ENCODE measurements around the gene GABBR2. TPM values are rescaled to one million over a fixed set of nuclear protein-coding genes. Genes with fewer than 3 reads are reported as not detected.
A peak's percentile ranks its signal among the peaks of the same experiment; 100 is the strongest.

Gene GABBR2
- total and polyA plus RNA-seq, 2 of the 8 experiments (the other 6 are each of a cell fraction or from before 2014, with no cell fraction given), result 0.50 to 1.2 TPM

DNA sequence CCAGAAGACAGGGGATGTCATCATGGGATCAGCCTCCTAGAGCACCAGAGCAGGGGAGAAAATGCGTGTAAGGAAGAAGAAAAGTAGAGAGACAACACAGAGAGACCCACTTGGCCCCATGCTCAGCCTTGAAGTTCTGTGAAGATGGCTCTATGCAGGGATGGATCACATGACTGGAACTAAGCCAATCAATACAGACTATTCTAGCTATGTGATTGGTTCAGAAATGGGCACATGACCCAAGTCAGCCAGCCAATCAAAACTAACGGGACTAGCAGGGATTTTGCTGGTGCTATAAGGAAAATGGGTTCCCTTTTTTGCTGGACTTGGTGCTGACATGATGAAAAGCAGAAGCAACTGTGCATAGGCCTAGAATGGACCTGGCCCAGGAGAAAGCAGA is 280.3 kb downstream of the GABBR2 start:
- Histone ChIP-seq H3K4me2 (ENCODE audit: insufficient read depth in 1 of 2, low read depth in 2 of 2, low read length in 2 of 2) (no peak overlapping the region), H3K9ac (replicated peaks in 1 of 4; ENCODE audit: extremely low read depth in 1 of 4, low read depth in 3 of 4, low read length in 3 of 4) (no peak overlapping the region), H2AFZ (ENCODE audit: low read length) (no peak overlapping the region), H3K79me2 (ENCODE audit: control insufficient read depth in 1 of 2, insufficient read depth in 2 of 2, low read length in 2 of 2) (no peaks in the 10 kb centered on the region), H2BK120ac (replicated peaks; ENCODE audit: low read depth, low read length) (no peak overlapping the region), H4K5ac (ENCODE audit: insufficient read length, low read depth, low read length) (no peak overlapping the region), H4K20me1 (replicated peaks in 1 of 2; ENCODE audit: control insufficient read depth in 1 of 2, insufficient read depth in 2 of 2, low read length in 2 of 2) (no peaks in the 10 kb centered on the region), H2BK15ac (ENCODE audit: low read length) (no peak overlapping the region), H2BK20ac (ENCODE audit: low read length) (no peak overlapping the region), H3K4me3 (ENCODE audit: extremely low read depth in 1 of 4, insufficient read depth in 2 of 4, low read depth in 3 of 4, low read length in 4 of 4) (no peak overlapping the region), H3K27me3 (replicated peaks in 1 of 4; ENCODE audit: control insufficient read depth in 3 of 4, extremely low read depth in 1 of 4, insufficient read depth in 3 of 4, low read length in 3 of 4) (no peaks in the 10 kb centered on the region), H3K14ac (ENCODE audit: insufficient read length) (no peak overlapping the region), H3K36me3 (ENCODE audit: control insufficient read depth in 2 of 4, insufficient read depth in 4 of 4, low read length in 3 of 4) (no peaks in the 10 kb centered on the region), H2AK5ac (ENCODE audit: low read depth, low read length) (no peak overlapping the region), H4K91ac (replicated peaks; ENCODE audit: insufficient read length, low read length) (no peak overlapping the region), H3K27ac (ENCODE audit: low read depth, low read length) (no peak overlapping the region), H4K8ac (ENCODE audit: extremely low read depth, insufficient read depth, low read length) (no peak overlapping the region), H3K4ac (replicated peaks; ENCODE audit: insufficient read length, low read depth, low read length) (no peak overlapping the region), H3K18ac (ENCODE audit: extremely low read depth, low read length) (no peak overlapping the region), H3K79me1 (ENCODE audit: low read depth, low read length) (no peaks in the 10 kb centered on the region), H2BK5ac (ENCODE audit: low read depth, low read length) (no peak overlapping the region), H3K23me2 (ENCODE audit: low read depth, low read length) (no peaks in the 10 kb centered on the region), H2BK12ac (ENCODE audit: low read depth, low read length) (no peak overlapping the region), H3K23ac (ENCODE audit: insufficient read length) (no peak overlapping the region), H3K9me3 (ENCODE audit: insufficient read depth in 2 of 2, low read depth in 1 of 2, low read length in 1 of 2) (no peaks in the 10 kb centered on the region), H3K4me1 (replicated peaks in 1 of 4; ENCODE audit: control insufficient read depth in 3 of 4, insufficient read depth in 4 of 4, low read length in 3 of 4) (no peaks in the 10 kb centered on the region), H3K56ac (replicated peaks; ENCODE audit: insufficient read length, low read depth, low read length) (no peak overlapping the region)
- DNase-seq (ENCODE audit: low read depth in 1 of 2, low spot score in 2 of 2), result no peak
- FAIRE-seq, result no peak
- 89% methylated on average over 2 of the region's 2 CpGs; no CpG with 5 or more reads in 1 of the 2 experiments for WGBS, 2 experiments (ENCODE audit: extremely low coverage in 1 of 2, insufficient coverage in 1 of 2, insufficient read length in 1 of 2, insufficient replicate concordance in 2 of 2, low coverage in 1 of 2, low lambda C conversion rate in 2 of 2, missing lambda C conversion rate in 1 of 2)
- ChIA-PET POLR2A (ENCODE audit: partially characterized antibody) (no interaction called here), CTCF (ENCODE audit: partially characterized antibody) (interaction anchor here (0.6 to 2.4 kb wide), 2 partner anchors 10 to 277 kb away, joined by 3 to 13 read pairs; no protein-coding TSS in a partner anchor)
- TF ChIP-seq, protein P1, sequence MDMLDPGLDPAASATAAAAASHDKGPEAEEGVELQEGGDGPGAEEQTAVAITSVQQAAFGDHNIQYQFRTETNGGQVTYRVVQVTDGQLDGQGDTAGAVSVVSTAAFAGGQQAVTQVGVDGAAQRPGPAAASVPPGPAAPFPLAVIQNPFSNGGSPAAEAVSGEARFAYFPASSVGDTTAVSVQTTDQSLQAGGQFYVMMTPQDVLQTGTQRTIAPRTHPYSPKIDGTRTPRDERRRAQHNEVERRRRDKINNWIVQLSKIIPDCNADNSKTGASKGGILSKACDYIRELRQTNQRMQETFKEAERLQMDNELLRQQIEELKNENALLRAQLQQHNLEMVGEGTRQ (IDR thresholded peaks at IDR 0.05; ENCODE audit: low read length), result 0 out of 2 replicates have a peak, but pooled peaks have one; percentile 27
- no peak for TF ChIP-seq GTF2F1 (IDR thresholded peaks at IDR 0.05; ENCODE audit: borderline replicate concordance, low read depth, low read length)
- TF ChIP-seq BCL11A (IDR thresholded peaks at IDR 0.05; ENCODE audit: low read depth in 2 of 2, low read length in 2 of 2), result no peak
- TF ChIP-seq TAF7 (optimal IDR thresholded peaks at IDR 0.05; ENCODE audit: borderline replicate concordance, low read depth, low read length), result no peak
- TF ChIP-seq ASH2L (IDR thresholded peaks at IDR 0.05; ENCODE audit: low read length), result no peak
- TF ChIP-seq HDAC2 (IDR thresholded peaks at IDR 0.05; ENCODE audit: borderline replicate concordance in 1 of 2, low read depth in 2 of 2, low read length in 2 of 2), result no peak

Data from H1 (cell line).